ENCODE results near the gene GLOD5. TPM values are rescaled to one million over a fixed set of nuclear protein-coding genes. Genes with fewer than 3 reads are reported as not detected.

GLOD5 gene
- total and polyA plus RNA-seq, 4 donors, result 5.3 TPM; not detected in 3

GRCh38 chrX:48721916-48722315, 39.6 kb upstream of the GLOD5 start:
- Histone ChIP-seq H3K4me1 (ENCODE audit: control insufficient read depth in 1 of 2, insufficient read depth in 2 of 2, low read length in 2 of 2) (no peaks in the 10 kb centered on the region), H3K36me3 (ENCODE audit: control insufficient read depth in 1 of 2, insufficient read depth in 2 of 2, low read length in 1 of 2) (no peaks in the 10 kb centered on the region), H3K9me3 (ENCODE audit: control insufficient read depth, low read length) (no peaks in the 10 kb centered on the region), H3K27ac (ENCODE audit: low read depth in 1 of 2, low read length in 2 of 2) (no peak overlapping the region), H3K4me3 (ENCODE audit: low read length in 2 of 2) (no peak overlapping the region), H3K27me3 (ENCODE audit: control insufficient read depth in 1 of 2, insufficient read depth in 2 of 2, low read length in 1 of 2) (no peaks in the 10 kb centered on the region)
- DNase-seq, result no peak
- intact Hi-C loops (cut with DNase I), result no loop called here
- ATAC-seq (ENCODE audit: low FRiP score), result no peak

- H3K36me3 ChIP-seq (ENCODE audit: control insufficient read depth in 1 of 2, insufficient read depth in 2 of 2, low read length in 1 of 2), result no peaks in the 10 kb centered on the region
- no peaks in the 10 kb centered on the region for H3K27me3 ChIP-seq (ENCODE audit: control insufficient read depth in 1 of 2, insufficient read depth in 2 of 2, low read length in 1 of 2)
- 74 to 94% methylated on average over 2 of the region's 2 CpGs for WGBS, 2 donors
- no peaks in the 10 kb centered on the region for H3K4me1 ChIP-seq (ENCODE audit: control insufficient read depth in 1 of 2, insufficient read depth in 2 of 2, low read length in 2 of 2)
- H3K27ac ChIP-seq (ENCODE audit: low read depth in 1 of 2, low read length in 2 of 2), result no peak overlapping the region
- intact Hi-C loops (cut with DNase I), result no loop called here
- DNase-seq, result no peak
- no peaks in the 10 kb centered on the region for H3K9me3 ChIP-seq (ENCODE audit: control insufficient read depth, low read length)
- no peak for ATAC-seq (ENCODE audit: low FRiP score)
- no peak overlapping the region for H3K4me3 ChIP-seq (ENCODE audit: low read length in 2 of 2)
Observed at GRCh38 chrX:48726596-48726995, 35.0 kb upstream of the GLOD5 start.

GRCh38 chrX:48728653-48729052, 32.9 kb upstream of the GLOD5 start:
- H3K27ac ChIP-seq (ENCODE audit: low read depth in 1 of 2, low read length in 2 of 2), result no peak overlapping the region
- ATAC-seq (ENCODE audit: low FRiP score), result no peak
- intact Hi-C loops (cut with DNase I), result no loop called here

GRCh38 chrX:48736303-48736702, 25.2 kb upstream of the GLOD5 start:
- Histone ChIP-seq H3K4me1 (ENCODE audit: control insufficient read depth in 1 of 2, insufficient read depth in 2 of 2, low read length in 2 of 2) (no peaks in the 10 kb centered on the region), H3K4me3 (ENCODE audit: low read length in 2 of 2) (no peak overlapping the region), H3K27ac (ENCODE audit: low read depth in 1 of 2, low read length in 2 of 2) (no peak overlapping the region), H3K27me3 (ENCODE audit: control insufficient read depth in 1 of 2, insufficient read depth in 2 of 2, low read length in 1 of 2) (no peaks in the 10 kb centered on the region), H3K36me3 (ENCODE audit: control insufficient read depth in 1 of 2, insufficient read depth in 2 of 2, low read length in 1 of 2) (no peaks in the 10 kb centered on the region), H3K9me3 (ENCODE audit: control insufficient read depth, low read length) (no peaks in the 10 kb centered on the region)
- DNase-seq, result no peak
- intact Hi-C loops (cut with DNase I), result no loop called here
- ATAC-seq (ENCODE audit: low FRiP score), result no peak
- WGBS, 2 donors, result 78 to 81% methylated on average over 1 of the region's 1 CpG

More at GRCh38 chrX:48728653-48729052, 32.9 kb upstream of the GLOD5 start:
- no peaks in the 10 kb centered on the region for H3K4me1 ChIP-seq (ENCODE audit: control insufficient read depth in 1 of 2, insufficient read depth in 2 of 2, low read length in 2 of 2)
- DNase-seq, result no peak
- H3K4me3 ChIP-seq (ENCODE audit: low read length in 2 of 2), result no peak overlapping the region
- no peaks in the 10 kb centered on the region for H3K27me3 ChIP-seq (ENCODE audit: control insufficient read depth in 1 of 2, insufficient read depth in 2 of 2, low read length in 1 of 2)
- H3K9me3 ChIP-seq (ENCODE audit: control insufficient read depth, low read length), result no peaks in the 10 kb centered on the region
- no peaks in the 10 kb centered on the region for H3K36me3 ChIP-seq (ENCODE audit: control insufficient read depth in 1 of 2, insufficient read depth in 2 of 2, low read length in 1 of 2)

GRCh38 chrX:48736878-48737212, 24.7 kb upstream of the GLOD5 start:
- H3K27ac ChIP-seq (ENCODE audit: low read depth in 1 of 2, low read length in 2 of 2), result no peak overlapping the region
- 9 to 57% methylated on average over 10 of the region's 10 CpGs for WGBS, 2 donors
- H3K4me1 ChIP-seq (ENCODE audit: control insufficient read depth in 1 of 2, insufficient read depth in 2 of 2, low read length in 2 of 2), result no peaks in the 10 kb centered on the region
- DNase-seq (no peak), ATAC-seq (ENCODE audit: low FRiP score) (no peak)
- no peaks in the 10 kb centered on the region for H3K27me3 ChIP-seq (ENCODE audit: control insufficient read depth in 1 of 2, insufficient read depth in 2 of 2, low read length in 1 of 2)
- H3K36me3 ChIP-seq (ENCODE audit: control insufficient read depth in 1 of 2, insufficient read depth in 2 of 2, low read length in 1 of 2), result no peaks in the 10 kb centered on the region
- no peak overlapping the region for H3K4me3 ChIP-seq (ENCODE audit: low read length in 2 of 2)
- H3K9me3 ChIP-seq (ENCODE audit: control insufficient read depth, low read length), result no peaks in the 10 kb centered on the region
- intact Hi-C loops (cut with DNase I), result no loop called here

- Histone ChIP-seq H3K27ac (ENCODE audit: low read depth in 1 of 2, low read length in 2 of 2) (peak overlapping the region in 1 of 2 donors; percentile 87), H3K27me3 (ENCODE audit: control insufficient read depth in 1 of 2, insufficient read depth in 2 of 2, low read length in 1 of 2) (no peaks in the 10 kb centered on the region), H3K36me3 (ENCODE audit: control insufficient read depth in 1 of 2, insufficient read depth in 2 of 2, low read length in 1 of 2) (no peaks in the 10 kb centered on the region), H3K4me3 (ENCODE audit: low read length in 2 of 2) (peak overlapping the region; percentile 4 to 24), H3K4me1 (ENCODE audit: control insufficient read depth in 1 of 2, insufficient read depth in 2 of 2, low read length in 2 of 2) (no peaks in the 10 kb centered on the region), H3K9me3 (ENCODE audit: control insufficient read depth, low read length) (no peaks in the 10 kb centered on the region)
- intact Hi-C loops (cut with DNase I), result no loop called here
- DNase-seq, result peak; percentile 94 to 95
- peak; percentile 98 for ATAC-seq (ENCODE audit: low FRiP score)
- WGBS, 2 donors, result 0 to 37% methylated on average over 48 of the region's 48 CpGs
Observed at GRCh38 chrX:48737213-48737938, 24.2 kb upstream of the GLOD5 start.

- Histone ChIP-seq H3K4me1 (ENCODE audit: control insufficient read depth in 1 of 2, insufficient read depth in 2 of 2, low read length in 2 of 2) (no peaks in the 10 kb centered on the region), H3K36me3 (ENCODE audit: control insufficient read depth in 1 of 2, insufficient read depth in 2 of 2, low read length in 1 of 2) (no peaks in the 10 kb centered on the region), H3K9me3 (ENCODE audit: control insufficient read depth, low read length) (no peaks in the 10 kb centered on the region), H3K27me3 (ENCODE audit: control insufficient read depth in 1 of 2, insufficient read depth in 2 of 2, low read length in 1 of 2) (no peaks in the 10 kb centered on the region), H3K4me3 (ENCODE audit: low read length in 2 of 2) (no peak overlapping the region), H3K27ac (ENCODE audit: low read depth in 1 of 2, low read length in 2 of 2) (peak overlapping the region in 1 of 2 donors; percentile 87)
- ATAC-seq (ENCODE audit: low FRiP score), result no peak
- no peak for DNase-seq
- 44 to 51% methylated on average over 7 of the region's 7 CpGs for WGBS, 2 donors
- intact Hi-C loops (cut with DNase I), result no loop called here
Observed at GRCh38 chrX:48737940-48738339, 23.6 kb upstream of the GLOD5 start.

GRCh38 chrX:48741834-48742233, 19.7 kb upstream of the GLOD5 start:
- 94% methylated on average over 8 of the region's 8 CpGs for whole genome bisulfite sequencing, 2 donors
- H3K4me3 ChIP-seq (ENCODE audit: low read length in 2 of 2), result no peak overlapping the region
- ATAC-seq (ENCODE audit: low FRiP score) (no peak), DNase-seq (no peak)
- H3K27ac ChIP-seq (ENCODE audit: low read depth in 1 of 2, low read length in 2 of 2), result no peak overlapping the region
- intact Hi-C loops (cut with DNase I), result no loop called here
- H3K9me3 ChIP-seq (ENCODE audit: control insufficient read depth, low read length), result no peaks in the 10 kb centered on the region
- no peaks in the 10 kb centered on the region for H3K4me1 ChIP-seq (ENCODE audit: control insufficient read depth in 1 of 2, insufficient read depth in 2 of 2, low read length in 2 of 2)
- H3K36me3 ChIP-seq (ENCODE audit: control insufficient read depth in 1 of 2, insufficient read depth in 2 of 2, low read length in 1 of 2), result no peaks in the 10 kb centered on the region
- no peaks in the 10 kb centered on the region for H3K27me3 ChIP-seq (ENCODE audit: control insufficient read depth in 1 of 2, insufficient read depth in 2 of 2, low read length in 1 of 2)

GRCh38 chrX:48745222-48745621, 16.3 kb upstream of the GLOD5 start:
- Histone ChIP-seq H3K4me3 (ENCODE audit: low read length in 2 of 2) (no peak overlapping the region), H3K36me3 (ENCODE audit: control insufficient read depth in 1 of 2, insufficient read depth in 2 of 2, low read length in 1 of 2) (no peaks in the 10 kb centered on the region), H3K4me1 (ENCODE audit: control insufficient read depth in 1 of 2, insufficient read depth in 2 of 2, low read length in 2 of 2) (no peaks in the 10 kb centered on the region), H3K27me3 (ENCODE audit: control insufficient read depth in 1 of 2, insufficient read depth in 2 of 2, low read length in 1 of 2) (no peaks in the 10 kb centered on the region), H3K9me3 (ENCODE audit: control insufficient read depth, low read length) (no peaks in the 10 kb centered on the region), H3K27ac (ENCODE audit: low read depth in 1 of 2, low read length in 2 of 2) (no peak overlapping the region)
- DNase-seq, result no peak
- intact Hi-C loops (cut with DNase I), result no loop called here
- 85 to 90% methylated on average over 4 of the region's 4 CpGs for WGBS, 2 donors
- no peak for ATAC-seq (ENCODE audit: low FRiP score)
